Panc1 (cell line): ENCODE measurements around the gene IFT80.

Source experiments
- CTCF ChIP-seq: fragments of 450-650 bp; IDR thresholded peaks from 2 replicates; pipeline ENCODE4 v1.5.1; 2017; ENCODE audit warnings: mild to moderate bottlenecking
- REST ChIP-seq, 2 experiments: IDR thresholded peaks; 2 replicates each; pipeline ENCODE4 v1.6.1; 2011 to 2012; ENCODE audit warnings: low read depth in 2 of 2, control low read depth in 1 of 2, low read length in 1 of 2, mild to moderate bottlenecking in 1 of 2, moderate library complexity in 1 of 2; ENCODE audit not compliant: insufficient read depth in 1 of 2

DNA sequence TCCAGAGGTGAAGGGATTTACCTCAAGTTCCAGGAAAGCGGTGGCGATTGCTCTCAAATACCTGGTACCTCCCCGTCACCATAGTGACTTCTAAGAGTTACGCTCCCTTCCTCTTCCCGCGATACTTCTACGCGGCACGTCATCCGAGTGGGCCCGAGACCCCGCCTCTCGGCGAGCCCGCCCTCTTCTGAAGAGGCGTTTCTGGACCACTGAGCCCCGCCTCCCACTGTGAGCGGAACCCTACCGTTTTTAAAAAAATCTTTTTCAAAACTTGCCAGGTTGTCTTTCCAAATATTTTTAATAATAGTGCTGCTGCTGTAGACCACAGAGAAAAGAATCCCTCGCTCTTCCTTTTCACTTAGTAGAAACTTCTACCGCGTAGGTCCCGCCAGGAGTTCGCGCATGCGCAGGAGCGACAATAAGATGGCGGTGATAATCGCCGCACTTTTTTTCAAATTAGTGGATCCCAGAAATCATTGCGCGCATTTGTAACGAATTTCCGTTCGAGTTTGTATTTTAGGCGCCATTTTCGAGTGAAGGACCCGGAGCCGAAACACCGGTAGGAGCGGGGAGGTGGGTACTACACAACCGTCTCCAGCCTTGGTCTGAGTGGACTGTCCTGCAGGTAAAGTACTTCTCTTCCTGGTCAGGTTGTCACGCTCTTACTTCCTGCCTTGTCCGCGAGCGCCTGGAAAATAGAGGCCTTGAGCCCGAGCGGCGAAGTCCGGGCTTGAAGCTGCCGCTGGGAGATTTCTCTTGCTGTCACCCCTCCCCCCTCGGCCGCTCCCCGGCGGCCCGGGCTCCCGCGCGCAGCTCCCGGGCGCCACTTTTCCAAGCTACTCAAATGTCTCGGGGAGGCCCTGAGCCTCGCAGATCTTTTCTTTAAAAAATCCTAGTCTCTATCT lies at the start of gene IFT80, which contains the start of gene SMC4:
- TF ChIP-seq CTCF (no peak), REST (IDR thresholded peaks at IDR 0.05; ENCODE audit: insufficient read depth in 1 of 2, low read depth in 2 of 2, low read length in 1 of 2) (peak in 1 of 2 experiments; percentile 39; a peak in 1 of 4 replicates)
